IMR-90 (cell line): ENCODE measurements around the gene LRRC73. TPM values are rescaled to one million over a fixed set of nuclear protein-coding genes. Genes with fewer than 3 reads are reported as not detected.
A peak's percentile ranks its signal among the peaks of the same experiment; 100 is the strongest.

Experiments used
- ATAC-seq: fragments of 200-7000 bp; cut with Tn5 transposase; 2 replicates; pipeline ENCODE4 v1.9.1; 2020; ENCODE audit warnings: low read depth, mild to moderate bottlenecking, moderate library complexity
- BruUV-seq: library from RNA; stranded (reverse); fragments of 400-500 nt; replicated peaks from 2 replicates; lab custom pipeline; 2021; lab: Mats Ljungman, UMichigan
- CTCF ChIA-PET: fragments of 300-600 bp; formaldehyde crosslinking; extraction: SDS; loops from one replicate; lab custom pipeline; 2021; ENCODE audit warnings: antibody characterized with exemption; lab: Yijun Ruan, JAX
- POLR2A ChIA-PET: fragments of 300-600 bp; sonication (Branson Sonifier 250); formaldehyde crosslinking; loops from one replicate; lab custom pipeline; 2022; ENCODE audit warnings: antibody characterized with exemption; ENCODE audit not compliant: unreplicated experiment; lab: Charles Lee
- DNase-seq: peaks from one replicate; pipeline ENCODE4 v3.0.0; 2013
- H2AFZ ChIP-seq: replicated peaks from 2 replicates; pipeline ENCODE3; 2013; ENCODE audit warnings: low read length, mild to moderate bottlenecking; ENCODE audit not compliant: poor library complexity
- H2AK5ac ChIP-seq: 2 replicates; pipeline ENCODE4 v1.6.1; 2013; ENCODE audit warnings: low read depth, low read length, inconsistent platforms
- H2AK9ac ChIP-seq: replicated peaks from 2 replicates; pipeline ENCODE3; 2013; ENCODE audit warnings: mild to moderate bottlenecking, low read depth, low read length, moderate library complexity; ENCODE audit not compliant: poor library complexity
- H2BK120ac ChIP-seq: 2 replicates; pipeline ENCODE4 v1.6.1; 2013; ENCODE audit warnings: low read depth, low read length, inconsistent platforms
- H2BK15ac ChIP-seq: 3 replicates; pipeline ENCODE4 v1.6.1; 2013; ENCODE audit warnings: low read depth, low read length, inconsistent platforms
- H2BK20ac ChIP-seq: 2 replicates; pipeline ENCODE4 v1.6.1; 2013; ENCODE audit warnings: low read depth, mild to moderate bottlenecking, inconsistent platforms, low read length, moderate library complexity
- H2BK5ac ChIP-seq: 2 replicates; pipeline ENCODE4 v1.6.1; 2013; ENCODE audit warnings: mild to moderate bottlenecking, low read depth, low read length, inconsistent platforms; ENCODE audit not compliant: poor library complexity, severe bottlenecking
- H3K14ac ChIP-seq: replicated peaks from 2 replicates; pipeline ENCODE4 v1.6.1; 2013; ENCODE audit warnings: low read depth, low read length, inconsistent platforms
- H3K18ac ChIP-seq: 2 replicates; pipeline ENCODE4 v1.6.1; 2013; ENCODE audit warnings: low read depth, low read length, control low read depth
- H3K23ac ChIP-seq: 2 replicates; pipeline ENCODE4 v1.6.1; 2013; ENCODE audit warnings: low read depth, low read length, inconsistent platforms
- H3K27ac ChIP-seq: 2 replicates; pipeline ENCODE4 v1.5.1; 2013; ENCODE audit warnings: mild to moderate bottlenecking, control low read depth, low read length; ENCODE audit not compliant: insufficient read depth
- H3K27me3 ChIP-seq: 2 replicates; pipeline ENCODE4 v1.6.1; 2013; ENCODE audit warnings: low read length; ENCODE audit not compliant: control insufficient read depth, insufficient read depth
- H3K36me3 ChIP-seq: 2 replicates; pipeline ENCODE4 v1.6.1; 2013; ENCODE audit warnings: low read length, mixed read lengths; ENCODE audit not compliant: control insufficient read depth, insufficient read depth
- H3K4ac ChIP-seq: 2 replicates; pipeline ENCODE4 v1.6.1; 2013; ENCODE audit warnings: low read depth, low read length, inconsistent platforms
- H3K4me1 ChIP-seq: 2 replicates; pipeline ENCODE4 v1.6.1; 2013; ENCODE audit warnings: low read length, mixed read lengths; ENCODE audit not compliant: control insufficient read depth, insufficient read depth
- H3K4me2 ChIP-seq: 2 replicates; pipeline ENCODE4 v1.6.1; 2013; ENCODE audit warnings: low read depth, mild to moderate bottlenecking, control low read depth, low read length, moderate library complexity
- H3K4me3 ChIP-seq: 2 replicates; pipeline ENCODE4 v1.5.1; 2013; ENCODE audit warnings: low read depth, mild to moderate bottlenecking, control low read depth, low read length, moderate library complexity; ENCODE audit not compliant: insufficient read depth
- H3K56ac ChIP-seq: 2 replicates; pipeline ENCODE4 v1.6.1; 2013; ENCODE audit warnings: low read length, inconsistent platforms; ENCODE audit not compliant: insufficient read depth; ENCODE audit errors: extremely low read depth
- H3K79me1 ChIP-seq, 2 experiments: 2 replicates each; pipeline ENCODE4 v1.6.1; 2013; ENCODE audit warnings: low read length in 2 of 2, inconsistent platforms in 1 of 2, low read depth in 1 of 2
- H3K9ac ChIP-seq: 2 replicates; pipeline ENCODE4 v1.6.1; 2013; ENCODE audit warnings: low read depth, low read length, control low read depth
- H3K9me1 ChIP-seq: 2 replicates; pipeline ENCODE4 v1.6.1; 2013; ENCODE audit warnings: low read length, inconsistent platforms; ENCODE audit not compliant: insufficient read depth
- H3K9me3 ChIP-seq: 2 replicates; pipeline ENCODE4 v1.6.1; 2013; ENCODE audit warnings: low read length; ENCODE audit not compliant: control insufficient read depth, insufficient read depth
- H4K20me1 ChIP-seq: 2 replicates; pipeline ENCODE4 v1.6.1; 2013; ENCODE audit warnings: low read length, inconsistent platforms; ENCODE audit not compliant: insufficient read depth
- H4K5ac ChIP-seq: 2 replicates; pipeline ENCODE4 v1.6.1; 2013; ENCODE audit warnings: mild to moderate bottlenecking, low read depth, low read length, control low read depth
- H4K8ac ChIP-seq, 2 experiments: 2 replicates each; pipeline ENCODE4 v1.6.1; 2013; ENCODE audit warnings: low read depth in 2 of 2, low read length in 2 of 2, control low read depth in 1 of 2, inconsistent platforms in 1 of 2
- H4K91ac ChIP-seq: 2 replicates; pipeline ENCODE4 v1.6.1; 2013; ENCODE audit warnings: low read depth, low read length, inconsistent platforms; ENCODE audit not compliant: insufficient read depth
- CEBPB ChIP-seq: IDR thresholded peaks from 2 replicates; pipeline ENCODE4 v1.6.1; 2012; ENCODE audit warnings: low read depth, low read length, improper control_type of control experiment
- CTCF ChIP-seq: conservative IDR thresholded peaks from 2 replicates; pipeline ENCODE4 v1.5.1; 2012; ENCODE audit warnings: mild to moderate bottlenecking, low read depth, low read length, improper control_type of control experiment
- WGBS, 2 experiments: methylation state at CpG; one replicate each; pipeline versions ENCODE4 v1.1.5 to v1.1.7; 2013; ENCODE audit warnings: missing lambda C conversion rate in 2 of 2; ENCODE audit not compliant: insufficient read length in 1 of 2; ENCODE audit errors: extremely low coverage in 2 of 2; 5-methylcytosine and 5-hydroxymethylcytosine counted together
- dilution Hi-C: fragments of 300-500 bp; cut with HindIII; formaldehyde crosslinking; loops from one replicate; pipeline ENCODE4 v1.14.3; 2018; ENCODE audit warnings: low sequenced_read_pairs; ENCODE audit not compliant: unreplicated experiment
- in situ Hi-C: fragments of 300-500 bp; cut with MboI; formaldehyde crosslinking; loops from 3 replicates; pipeline ENCODE4 v1.14.3; 2019; ENCODE audit warnings: low sequenced_read_pairs, inconsistent platforms, mixed read lengths
- intact Hi-C: fragments of 100-400 bp; cut with micrococcal nuclease; formaldehyde crosslinking; loops from 2 replicates; pipeline ENCODE4 v1.10.0; 2022
- polyA plus RNA-seq, 3 experiments: library from polyadenylated mRNA; depleted of rRNA; stranded (reverse); fragments of >200 nt; gene quantifications; 2 replicates each; pipeline ENCODE4 v1.2.3, GENCODE V29; 2012; ENCODE audit warnings: low replicate concordance in 1 of 3
- total RNA-seq: library from RNA; depleted of rRNA; stranded (reverse); fragments of >200 nt; gene quantifications from 2 replicates; pipeline ENCODE4 v1.2.3, GENCODE V29; 2012

LRRC73 gene
- total and polyA plus RNA-seq, 2 of the 4 experiments (the other 2 are of a cell fraction) = under 0.01 to 0.31 TPM

DNA sequence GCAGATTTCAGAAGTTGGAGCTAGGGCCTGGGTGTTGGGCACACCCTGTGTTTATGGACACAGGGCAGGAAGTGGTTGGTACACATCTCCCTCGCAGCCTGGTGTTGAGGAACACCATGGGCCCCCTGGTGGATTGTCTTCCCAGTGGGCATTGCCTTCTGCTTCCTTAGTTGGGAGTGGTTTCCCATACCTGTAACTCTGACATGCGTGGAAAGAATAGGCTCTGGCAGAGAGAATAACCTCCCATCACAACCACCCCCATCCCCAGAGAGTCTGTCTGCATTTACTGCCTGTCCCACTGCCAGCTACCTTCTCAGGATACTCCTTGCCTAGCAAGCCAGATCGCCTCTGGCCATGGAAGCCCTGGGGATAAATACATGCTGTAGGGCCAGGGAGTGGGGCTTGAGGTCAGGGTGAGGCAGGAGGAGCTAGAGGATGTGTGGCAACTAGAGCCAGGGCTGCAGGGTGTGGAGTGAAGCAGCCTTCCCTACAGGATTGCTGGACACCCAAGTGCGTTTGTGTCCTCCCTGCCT is 14.7 kb downstream of the LRRC73 start:
- peak overlapping the region; percentile 38 for H2BK20ac ChIP-seq
- no peak for TF ChIP-seq CEBPB
- peak; percentile 20; the same call in 1 of the 2 replicates for TF ChIP-seq CTCF
- no peak overlapping the region for H3K4me2 ChIP-seq
- BruUV-seq = no TSS peak
- no peak overlapping the region for H3K27ac ChIP-seq
- peaks cover 34% of the 10 kb centered on the region for H3K9me1 ChIP-seq
- peak overlapping the region in 1 of 2 experiments; percentile 54; a peak in 2 of 4 replicates for H4K8ac ChIP-seq
- H2AK5ac ChIP-seq = peak overlapping the region; percentile 57
- H3K23ac ChIP-seq = peak overlapping the region; percentile 30; the same call in 1 of the 2 replicates
- ChIA-PET POLR2A (interaction anchor here (0.5 kb wide), 1 partner anchor 12 kb away, joined by 3 read pairs; no protein-coding TSS in a partner anchor), CTCF (interaction anchor here (0.5 to 3.3 kb wide), 4 partner anchors 11 to 43 kb away, joined by 3 to 17 read pairs (median 3); no protein-coding TSS in a partner anchor)
- H3K9ac ChIP-seq = no peak overlapping the region
- H2BK5ac ChIP-seq = peak overlapping the region; percentile 71
- H3K79me1 ChIP-seq = peaks cover 34 to 61% of the 10 kb centered on the region in 2 experiments
- ATAC-seq (no peak), DNase-seq (no peak)
- no peaks in the 10 kb centered on the region for H3K27me3 ChIP-seq
- peak overlapping the region; percentile 33; the same call in 2 of the 3 replicates for H2BK15ac ChIP-seq
- dilution Hi-C loops (no loop called here), in situ Hi-C loops (loop anchor here (5.0 to 10.0 kb wide), 2 partner anchors 33 to 51 kb away; no protein-coding TSS in a partner anchor), intact Hi-C loops (loop anchor here (5.0 kb wide), 1 partner anchor 128 kb away; the partner anchor contains the start of gene ZNF318)
- H2AK9ac ChIP-seq = peak overlapping the region; percentile 67
- peak overlapping the region; percentile 80 for H4K91ac ChIP-seq
- no CpG with 5 or more reads among the region's 4 CpGs for WGBS, 2 experiments
- no peak overlapping the region for H3K18ac ChIP-seq
- H3K56ac ChIP-seq = no peak overlapping the region
- H2BK120ac ChIP-seq = peak overlapping the region; percentile 75
- 0 out of 2 replicates have a peak overlapping the region, but pooled peaks have one; percentile 27 for H3K14ac ChIP-seq
- no peaks in the 10 kb centered on the region for H3K9me3 ChIP-seq
- H4K20me1 ChIP-seq = peaks cover 22% of the 10 kb centered on the region; the same call in 1 of the 2 replicates
- H2AFZ ChIP-seq = peak overlapping the region; percentile 29
- peaks cover 20% of the 10 kb centered on the region for H3K36me3 ChIP-seq
- peak overlapping the region; percentile 73 for H3K4ac ChIP-seq
- no peak overlapping the region for H3K4me3 ChIP-seq
- no peak overlapping the region for H4K5ac ChIP-seq
- peaks cover 46% of the 10 kb centered on the region for H3K4me1 ChIP-seq
